OCI-LY7 (cell line): ENCODE measurements around the gene GGACT.

Experiments
- CTCF ChIP-seq: fragments of 200-600 bp; sonication (generic); conservative IDR thresholded peaks from 2 replicates; pipeline ENCODE4 v1.5.1; 2014; ENCODE audit warnings: mild to moderate bottlenecking, antibody characterized with exemption, low read length, moderate library complexity, mixed read lengths
- EZH2phosphoT487 ChIP-seq: fragments of 200-600 bp; sonication (generic); IDR thresholded peaks from 2 replicates; pipeline ENCODE4 v1.6.1; 2018; ENCODE audit warnings: low read depth, borderline replicate concordance, mild to moderate bottlenecking, mixed run types, antibody characterized with exemption, low read length, moderate library complexity, mixed read lengths

- TF ChIP-seq CTCF (no peak), EZH2phosphoT487 (no peak)
Measured at GRCh38 chr13:100513171-100513570, 75.4 kb downstream of the GGACT start.
